Stimulated activated naive CD8-positive, alpha-beta T cell treated with anti-CD3 and anti-CD28 coated beads, Interleukin-15, Interleukin-2, amounts not matched to agents 100 ng/mL and 50 ng/mL, for 24 hours (primary cell): ENCODE data around the gene QSER1.

Experiments used
- H3K27ac Mint-ChIP-seq: one replicate; pipeline ENCODE4 v1.8.0; 2021; ENCODE audit warnings: mild to moderate bottlenecking, mixed read lengths
- H3K27me3 Mint-ChIP-seq: one replicate; pipeline ENCODE4 v1.8.0; 2021; ENCODE audit warnings: mixed read lengths
- H3K36me3 Mint-ChIP-seq: one replicate; pipeline ENCODE4 v1.8.0; 2021; ENCODE audit warnings: low read depth, mixed read lengths
- H3K4me1 Mint-ChIP-seq: one replicate; pipeline ENCODE4 v1.8.0; 2021; ENCODE audit warnings: low read depth, mixed read lengths
- H3K4me3 Mint-ChIP-seq: one replicate; pipeline ENCODE4 v1.8.0; 2021; ENCODE audit warnings: mild to moderate bottlenecking, mixed read lengths
- H3K9me3 Mint-ChIP-seq: one replicate; pipeline ENCODE4 v1.8.0; 2021; ENCODE audit warnings: mixed read lengths

QSER1 gene

DNA sequence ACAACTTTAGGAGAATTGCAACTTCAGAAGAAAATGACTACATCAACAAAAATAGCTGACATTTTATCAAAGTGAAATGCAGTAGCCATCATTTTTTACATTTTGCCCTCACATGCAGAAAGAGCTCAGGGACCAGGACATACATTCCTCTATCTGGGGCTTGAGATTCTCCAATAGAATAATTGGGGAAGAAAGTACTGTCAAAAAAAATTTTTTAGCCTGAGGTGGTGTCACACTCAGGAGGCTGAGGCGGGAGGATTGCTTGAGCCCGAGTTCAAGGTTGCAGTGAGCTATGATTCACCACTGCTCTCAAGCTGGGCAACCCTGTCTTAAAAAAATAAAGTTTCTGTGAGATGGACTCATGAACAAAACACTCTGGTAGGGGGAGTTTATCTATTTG lies 90.9 kb downstream of the QSER1 start:
- Mint-ChIP-seq H3K27ac (no peak overlapping the region), H3K4me3 (no peak overlapping the region), H3K9me3 (no peaks in the 10 kb centered on the region), H3K4me1 (no peaks in the 10 kb centered on the region), H3K27me3 (no peaks in the 10 kb centered on the region), H3K36me3 (no peaks in the 10 kb centered on the region)

DNA sequence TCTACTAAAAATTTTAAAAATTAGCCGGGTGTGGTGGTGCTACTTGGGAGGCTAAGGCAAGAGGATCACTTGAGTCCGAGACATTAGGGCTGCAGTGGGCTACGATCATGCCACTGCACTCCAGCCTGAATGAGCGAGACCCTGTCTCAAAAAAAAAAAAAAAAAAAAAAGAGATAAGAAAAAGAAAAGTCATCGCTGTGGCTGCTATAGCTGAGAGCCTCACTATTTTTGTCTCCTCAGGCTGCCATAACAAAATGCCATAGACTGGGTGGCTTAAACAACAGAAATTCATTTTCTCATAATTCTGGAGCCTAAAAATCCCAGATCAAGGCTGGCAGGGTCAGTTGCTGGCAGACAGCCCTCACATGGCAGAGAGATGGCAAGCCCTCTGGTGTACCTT lies 93.0 kb downstream of the QSER1 start:
- Mint-ChIP-seq H3K36me3 (no peaks in the 10 kb centered on the region), H3K27ac (no peak overlapping the region), H3K4me1 (no peaks in the 10 kb centered on the region), H3K4me3 (no peak overlapping the region), H3K9me3 (no peaks in the 10 kb centered on the region), H3K27me3 (no peaks in the 10 kb centered on the region)

DNA sequence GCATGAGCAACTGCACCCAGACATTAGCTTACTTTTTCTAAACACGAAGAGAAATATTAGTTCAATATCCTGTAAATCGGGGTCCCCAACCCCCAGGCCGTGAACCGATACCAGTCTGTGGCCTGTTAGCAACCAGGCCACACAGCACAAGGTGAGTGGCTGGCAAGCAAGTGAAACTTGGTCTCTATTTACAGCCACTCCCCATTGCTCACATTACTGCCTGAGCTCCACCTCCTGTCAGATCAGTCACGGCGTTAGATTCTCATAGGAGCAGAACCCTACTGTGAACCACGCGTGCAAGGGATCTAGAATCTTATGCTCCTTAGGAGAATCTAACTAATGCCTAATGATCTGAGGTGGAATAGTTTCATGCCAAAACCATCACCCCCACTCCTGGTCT lies 95.2 kb downstream of the QSER1 start:
- Mint-ChIP-seq H3K4me3 (no peak overlapping the region), H3K27me3 (no peaks in the 10 kb centered on the region), H3K27ac (no peak overlapping the region), H3K4me1 (no peaks in the 10 kb centered on the region), H3K36me3 (no peaks in the 10 kb centered on the region), H3K9me3 (peaks cover 7% of the 10 kb centered on the region)

DNA sequence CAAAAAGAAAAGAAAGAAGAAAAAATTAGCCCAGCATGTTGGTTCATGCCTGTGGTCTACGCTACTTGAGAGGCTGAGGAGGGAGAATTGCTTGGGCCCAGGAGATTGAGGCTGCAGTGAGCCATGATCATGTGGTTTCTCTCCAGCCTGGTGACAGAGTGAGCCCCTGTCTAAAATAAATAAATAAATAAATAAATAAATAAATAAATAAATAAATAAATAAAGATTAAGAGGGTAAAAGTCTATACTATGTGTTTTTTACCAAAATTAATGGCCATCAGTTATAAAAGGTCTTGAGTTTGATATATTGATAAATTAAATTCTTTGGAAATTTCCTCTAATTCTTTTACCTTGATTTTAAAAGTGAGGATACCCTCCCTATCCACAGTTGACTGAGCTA lies 97.9 kb downstream of the QSER1 start:
- Mint-ChIP-seq H3K4me1 (no peaks in the 10 kb centered on the region), H3K27me3 (peaks cover 3% of the 10 kb centered on the region), H3K9me3 (peaks cover 7% of the 10 kb centered on the region), H3K27ac (no peak overlapping the region), H3K4me3 (no peak overlapping the region), H3K36me3 (no peaks in the 10 kb centered on the region)

DNA sequence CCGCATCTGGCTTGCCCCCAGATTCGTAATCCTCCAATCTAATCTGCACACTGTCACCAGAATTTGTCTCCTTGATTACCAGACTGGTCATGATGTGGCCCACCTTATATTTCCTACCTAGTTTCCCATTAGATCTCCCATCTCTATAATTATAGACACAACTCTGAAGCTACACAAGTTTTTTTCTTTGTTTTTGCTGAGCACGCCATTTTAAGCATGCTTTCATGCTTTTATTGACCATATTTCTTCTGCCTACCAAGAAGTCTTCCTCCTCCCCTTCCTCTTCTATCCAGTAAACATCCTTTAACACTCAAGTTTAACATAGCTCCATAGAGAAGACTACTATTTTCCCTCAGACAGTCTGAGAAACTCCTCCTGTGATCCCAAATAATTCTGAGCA lies 98.8 kb downstream of the QSER1 start:
- no peaks in the 10 kb centered on the region for H3K36me3 Mint-ChIP-seq

DNA sequence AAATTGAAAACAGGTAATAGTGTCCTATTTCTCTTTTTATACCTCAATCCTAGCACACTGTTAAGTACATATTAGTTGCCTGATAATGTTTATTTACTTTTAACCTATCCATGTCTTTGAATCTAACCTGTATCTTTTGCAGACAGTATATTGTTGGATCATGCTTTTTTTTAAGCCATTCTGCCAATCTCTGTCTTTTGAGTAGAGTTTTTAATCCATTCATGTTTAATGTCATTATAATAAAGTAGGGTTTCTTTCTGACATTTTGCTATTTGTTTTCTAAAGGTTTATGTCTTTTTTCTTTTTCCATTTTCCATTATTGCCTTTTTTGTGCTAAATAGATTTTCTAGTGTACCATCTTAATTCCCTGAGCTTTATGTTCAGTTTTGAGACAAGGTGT lies 99.3 kb downstream of the QSER1 start:
- Mint-ChIP-seq H3K36me3 (no peaks in the 10 kb centered on the region), H3K4me3 (no peak overlapping the region), H3K27ac (no peak overlapping the region), H3K4me1 (no peaks in the 10 kb centered on the region), H3K27me3 (peaks cover 3% of the 10 kb centered on the region), H3K9me3 (peaks cover 7% of the 10 kb centered on the region)

More for the DNA sequence above, 98.8 kb downstream of the QSER1 start:
- H3K27me3 Mint-ChIP-seq = peaks cover 3% of the 10 kb centered on the region
- H3K9me3 Mint-ChIP-seq = peaks cover 7% of the 10 kb centered on the region
- no peak overlapping the region for H3K27ac Mint-ChIP-seq
- no peaks in the 10 kb centered on the region for H3K4me1 Mint-ChIP-seq
- H3K4me3 Mint-ChIP-seq = no peak overlapping the region

DNA sequence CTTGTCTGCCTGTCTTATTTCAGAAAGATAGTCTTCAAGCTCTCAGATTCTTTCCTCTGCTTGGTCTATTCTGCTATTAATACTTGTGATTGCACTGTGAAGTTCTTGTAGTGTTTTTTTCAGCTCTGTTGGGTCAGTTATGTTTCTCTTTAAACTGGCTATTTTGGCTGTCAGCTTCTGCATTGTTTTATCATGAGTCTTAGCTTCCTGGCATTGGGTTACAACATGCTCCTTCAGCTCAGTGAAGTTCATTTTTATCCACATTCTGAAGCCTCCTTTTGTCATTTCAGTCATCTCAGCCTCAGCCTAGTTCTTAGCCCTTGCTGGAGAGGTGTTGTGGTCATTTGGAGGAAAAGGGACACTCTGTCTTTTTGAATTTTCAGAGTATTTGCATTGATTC lies 107.6 kb downstream of the QSER1 start:
- Mint-ChIP-seq H3K4me1 (peaks cover 9% of the 10 kb centered on the region), H3K9me3 (peaks cover 12% of the 10 kb centered on the region), H3K4me3 (no peak overlapping the region), H3K27me3 (peaks cover 5% of the 10 kb centered on the region), H3K27ac (no peak overlapping the region), H3K36me3 (no peaks in the 10 kb centered on the region)

DNA sequence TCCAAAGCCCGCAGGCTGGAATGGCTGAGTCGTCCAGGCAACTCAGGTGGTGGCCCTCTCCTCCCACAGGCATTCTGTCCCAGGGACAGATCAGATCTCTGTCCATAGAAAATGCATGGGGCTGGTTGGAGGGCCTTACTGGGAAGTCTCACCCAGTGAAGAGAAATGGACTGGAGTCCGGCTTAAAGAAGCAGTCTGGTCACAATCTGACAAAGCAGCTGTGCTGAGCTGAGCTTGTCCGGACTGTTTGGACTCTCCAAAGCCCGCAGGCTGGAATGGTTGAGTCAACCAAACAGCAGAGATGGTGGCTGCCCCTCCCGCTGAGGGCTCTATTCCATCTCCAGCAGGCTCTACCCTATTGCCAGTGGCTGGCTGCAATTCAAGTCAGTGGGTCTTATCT lies 108.7 kb downstream of the QSER1 start:
- Mint-ChIP-seq H3K9me3 (peaks cover 12% of the 10 kb centered on the region), H3K27me3 (peaks cover 4% of the 10 kb centered on the region), H3K27ac (no peak overlapping the region), H3K4me1 (peaks cover 20% of the 10 kb centered on the region), H3K36me3 (no peaks in the 10 kb centered on the region), H3K4me3 (no peak overlapping the region)

DNA sequence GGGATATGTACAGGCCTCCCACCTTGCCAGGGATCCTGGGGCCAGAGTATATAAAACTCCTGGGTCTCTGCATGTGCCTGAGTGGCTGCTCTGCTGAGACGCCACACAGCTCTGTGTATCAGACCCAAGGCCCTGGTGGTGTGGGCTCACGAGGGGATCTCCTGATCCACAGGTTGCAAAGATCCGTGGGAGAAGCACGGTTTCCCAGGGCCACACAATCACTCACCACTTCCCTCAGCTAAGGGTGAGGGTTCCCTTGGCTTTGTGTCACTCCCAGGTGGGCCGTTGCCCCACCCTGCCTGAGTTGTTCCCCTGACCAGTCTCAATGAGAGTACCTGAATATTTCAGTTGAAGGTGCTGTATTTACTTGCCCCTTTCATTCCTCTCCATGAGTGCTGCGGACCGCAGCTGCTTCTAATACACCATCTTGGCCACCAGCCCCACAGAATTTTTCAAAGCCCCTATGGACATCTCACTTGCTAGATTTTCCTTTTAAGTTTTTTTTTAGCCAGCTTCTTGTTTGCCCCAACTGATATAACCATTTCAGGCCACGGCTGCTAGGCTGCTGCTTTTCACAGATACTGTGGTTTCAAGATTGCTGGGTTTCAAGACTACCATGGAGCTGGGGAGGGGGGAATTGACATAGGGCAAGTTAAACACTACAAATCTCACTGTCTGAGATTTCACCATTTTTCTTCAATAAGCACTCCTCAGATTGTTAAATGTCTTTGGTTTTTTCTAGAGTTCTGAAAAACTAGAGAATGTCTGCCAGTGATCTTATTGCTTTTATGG lies 109.3 kb downstream of the QSER1 start:
- H3K36me3 Mint-ChIP-seq = no peaks in the 10 kb centered on the region
- no peak overlapping the region for H3K27ac Mint-ChIP-seq
- peaks cover 12% of the 10 kb centered on the region for H3K9me3 Mint-ChIP-seq
- peaks cover 24% of the 10 kb centered on the region for H3K4me1 Mint-ChIP-seq
- H3K4me3 Mint-ChIP-seq = no peak overlapping the region
- H3K27me3 Mint-ChIP-seq = peaks cover 4% of the 10 kb centered on the region

DNA sequence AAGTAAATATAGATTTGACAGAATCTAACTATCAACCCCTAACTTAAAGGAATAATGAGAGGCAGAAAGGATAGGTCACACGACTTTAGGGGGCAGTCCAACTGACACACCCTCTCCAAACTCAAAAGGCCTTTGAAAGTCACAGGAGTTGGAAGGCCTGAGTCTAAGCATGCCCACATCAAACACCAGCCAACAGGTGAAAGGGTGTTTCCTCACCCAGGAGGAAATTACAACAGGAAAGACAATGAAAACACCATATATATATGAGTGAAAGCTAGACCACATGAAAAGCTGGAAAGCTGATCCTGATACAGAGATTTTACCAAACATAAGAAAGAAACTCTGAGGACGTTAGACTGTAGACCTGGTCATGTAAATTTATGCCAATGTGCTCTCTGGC lies 112.6 kb downstream of the QSER1 start:
- H3K36me3 Mint-ChIP-seq = no peaks in the 10 kb centered on the region
- H3K27ac Mint-ChIP-seq = no peak overlapping the region
- no peaks in the 10 kb centered on the region for H3K27me3 Mint-ChIP-seq
- no peak overlapping the region for H3K4me3 Mint-ChIP-seq
- peaks cover 24% of the 10 kb centered on the region for H3K4me1 Mint-ChIP-seq
- peaks cover under 1% of the 10 kb centered on the region for H3K9me3 Mint-ChIP-seq

DNA sequence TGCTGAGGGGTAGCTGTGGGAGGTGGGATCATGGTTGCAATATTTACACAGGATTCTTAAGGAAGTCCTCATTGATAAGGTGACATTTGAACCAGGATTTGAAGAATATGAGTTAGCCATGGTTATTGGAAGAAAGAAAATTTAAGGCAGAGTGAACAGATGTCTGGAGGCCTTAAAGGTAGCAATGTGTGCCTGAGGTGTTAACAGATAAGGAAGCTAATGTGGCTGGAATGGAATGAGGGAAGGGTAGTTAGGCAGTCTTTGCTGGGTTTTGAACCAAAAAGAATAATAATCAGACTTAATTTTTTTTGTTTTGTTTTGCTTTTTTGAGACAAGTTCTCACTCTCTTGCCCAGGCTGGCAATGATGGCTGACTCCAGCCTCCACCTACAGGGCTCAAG lies 113.4 kb downstream of the QSER1 start:
- Mint-ChIP-seq H3K36me3 (no peaks in the 10 kb centered on the region), H3K4me3 (no peak overlapping the region), H3K4me1 (peaks cover 32% of the 10 kb centered on the region), H3K9me3 (no peaks in the 10 kb centered on the region), H3K27me3 (no peaks in the 10 kb centered on the region), H3K27ac (no peak overlapping the region)

DNA sequence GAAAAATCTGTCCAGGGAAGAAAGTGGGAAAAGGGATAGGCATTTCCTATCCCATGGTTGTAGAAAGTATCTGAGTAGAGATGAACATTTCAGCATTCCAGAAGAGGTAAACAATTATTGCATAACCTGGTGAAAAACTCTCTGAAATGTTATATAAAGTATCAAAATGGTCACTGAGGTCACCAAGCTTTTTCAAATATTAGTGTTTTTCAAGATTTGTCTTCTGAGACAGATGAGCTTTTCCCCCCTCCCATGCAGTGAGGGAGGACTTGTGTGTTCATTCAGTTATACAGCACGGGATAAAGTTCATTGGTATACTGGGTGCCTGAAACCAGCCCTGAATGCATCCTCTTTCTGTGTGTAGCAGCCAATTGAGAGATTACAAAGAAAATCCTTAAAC lies 121.1 kb downstream of the QSER1 start:
- H3K27ac Mint-ChIP-seq = no peak overlapping the region
- H3K36me3 Mint-ChIP-seq = no peaks in the 10 kb centered on the region
- peaks cover 45% of the 10 kb centered on the region for H3K4me1 Mint-ChIP-seq
- no peaks in the 10 kb centered on the region for H3K9me3 Mint-ChIP-seq
- H3K27me3 Mint-ChIP-seq = peaks cover 24% of the 10 kb centered on the region
- no peak overlapping the region for H3K4me3 Mint-ChIP-seq

DNA sequence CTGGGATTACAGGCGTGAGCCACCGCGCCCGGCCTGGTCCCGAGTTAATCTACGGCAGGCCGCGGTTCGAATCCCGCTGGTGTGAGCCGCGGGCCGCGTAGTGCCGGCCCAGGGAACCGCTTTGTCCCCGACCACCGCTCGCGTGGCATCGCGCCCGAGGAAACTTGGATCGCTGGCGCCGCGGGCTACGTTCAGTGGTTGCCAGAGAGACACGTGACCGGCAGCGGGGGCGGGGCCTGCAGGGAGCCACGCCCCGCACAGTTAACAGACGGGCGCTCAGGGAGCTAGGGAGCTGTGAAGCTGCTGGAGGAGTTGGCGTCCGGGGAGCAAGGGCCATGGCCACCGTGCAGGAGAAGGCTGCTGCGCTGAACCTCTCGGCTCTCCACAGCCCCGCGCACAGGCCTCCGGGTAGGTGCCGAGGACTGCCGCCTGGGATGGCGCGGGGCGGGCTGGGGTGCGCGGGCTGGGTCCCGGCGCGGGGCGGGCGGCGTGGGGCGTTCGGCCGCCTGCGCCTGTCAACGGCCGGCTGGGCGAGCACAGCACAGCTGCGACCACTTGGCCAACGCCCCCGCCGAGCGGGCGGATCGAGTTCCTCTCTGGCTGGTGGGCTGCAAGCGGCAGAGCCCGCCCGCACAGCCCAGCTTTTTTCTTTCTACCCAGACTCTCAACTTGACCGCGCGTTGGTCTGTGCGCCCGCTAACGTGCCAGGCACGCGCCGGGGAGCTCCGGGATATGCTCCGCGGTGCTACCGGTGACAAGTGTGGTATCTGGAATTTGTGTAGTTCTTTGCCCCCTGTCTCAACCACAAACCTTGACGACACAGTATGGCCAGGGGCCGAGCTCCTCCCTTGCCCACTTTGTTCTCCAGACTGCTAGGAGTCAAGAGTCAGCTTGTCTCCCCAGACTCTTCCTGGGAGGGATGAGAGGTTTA lies 123.3 kb downstream of the QSER1 start, which contains the start of gene DEPDC7:
TSS of gene DEPDC7 (plus strand) at position 258 of the 931 bp plus-strand sequence. CDS start at position 336, 78 bp downstream.
- Mint-ChIP-seq H3K4me3 (peak within 1 kb of the TSS; percentile 80), H3K27ac (peak within 1 kb of the TSS; percentile 49), H3K9me3 (no peaks in the 10 kb centered on the region), H3K27me3 (peaks cover 26% of the 10 kb centered on the region), H3K4me1 (peaks cover 39% of the 10 kb centered on the region), H3K36me3 (no peaks in the 10 kb centered on the region)

DNA sequence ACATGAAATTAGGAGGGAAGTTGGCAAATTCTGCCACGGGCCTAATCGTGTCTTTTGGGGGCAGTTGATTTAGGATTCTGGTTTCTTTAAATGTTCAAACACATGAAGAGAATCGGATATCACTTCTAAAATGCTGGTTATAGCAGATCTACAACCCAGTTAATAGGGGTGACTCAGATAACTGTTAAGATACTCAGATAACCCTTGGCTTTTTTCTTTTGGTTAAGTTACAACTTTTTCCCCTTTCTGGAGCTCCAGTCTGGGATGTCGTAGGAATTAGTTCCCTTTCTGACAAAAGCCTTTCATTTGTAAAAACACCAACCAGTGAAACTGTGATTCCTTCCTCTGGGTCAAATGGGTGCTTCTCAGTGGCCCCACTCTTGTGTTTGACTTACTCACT lies 124.0 kb downstream of the QSER1 start:
- H3K4me3 Mint-ChIP-seq = peak overlapping the region; percentile 78
- peaks cover 37% of the 10 kb centered on the region for H3K4me1 Mint-ChIP-seq
- H3K27me3 Mint-ChIP-seq = peaks cover 26% of the 10 kb centered on the region
- no peaks in the 10 kb centered on the region for H3K36me3 Mint-ChIP-seq
- no peaks in the 10 kb centered on the region for H3K9me3 Mint-ChIP-seq
- no peak overlapping the region for H3K27ac Mint-ChIP-seq

DNA sequence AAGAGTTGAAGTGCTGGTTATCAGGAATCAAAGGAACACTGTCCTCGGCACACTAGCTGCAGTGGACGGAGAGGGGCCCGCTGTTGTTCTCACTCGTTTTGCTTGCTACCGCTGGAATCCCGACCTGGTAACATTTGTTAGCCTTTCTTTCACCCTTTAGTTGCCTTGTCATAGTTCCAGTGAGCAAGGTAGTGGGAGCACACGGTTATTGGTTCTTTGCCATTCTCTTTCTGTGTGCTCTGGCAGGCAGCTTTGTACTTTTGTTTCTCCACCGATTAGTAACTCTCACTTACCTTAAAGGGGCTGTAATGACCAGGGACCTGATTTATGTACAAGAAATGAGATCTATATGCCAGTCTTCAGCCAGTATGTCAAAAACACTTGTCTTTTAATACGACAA lies 124.9 kb downstream of the QSER1 start:
- Mint-ChIP-seq H3K27ac (no peak overlapping the region), H3K4me1 (peaks cover 35% of the 10 kb centered on the region), H3K27me3 (peaks cover 26% of the 10 kb centered on the region), H3K4me3 (peak overlapping the region; percentile 78), H3K36me3 (no peaks in the 10 kb centered on the region), H3K9me3 (no peaks in the 10 kb centered on the region)
